ENCODE results near the gene PTBP3.
A peak's percentile ranks its signal among the peaks of the same experiment; 100 is the strongest.
"Not testable (repeated sequence)": the region's sequence is repeated elsewhere in the genome, so short reads cannot be mapped to it uniquely, and the experiment has no call there.

The PTBP3 gene

DNA sequence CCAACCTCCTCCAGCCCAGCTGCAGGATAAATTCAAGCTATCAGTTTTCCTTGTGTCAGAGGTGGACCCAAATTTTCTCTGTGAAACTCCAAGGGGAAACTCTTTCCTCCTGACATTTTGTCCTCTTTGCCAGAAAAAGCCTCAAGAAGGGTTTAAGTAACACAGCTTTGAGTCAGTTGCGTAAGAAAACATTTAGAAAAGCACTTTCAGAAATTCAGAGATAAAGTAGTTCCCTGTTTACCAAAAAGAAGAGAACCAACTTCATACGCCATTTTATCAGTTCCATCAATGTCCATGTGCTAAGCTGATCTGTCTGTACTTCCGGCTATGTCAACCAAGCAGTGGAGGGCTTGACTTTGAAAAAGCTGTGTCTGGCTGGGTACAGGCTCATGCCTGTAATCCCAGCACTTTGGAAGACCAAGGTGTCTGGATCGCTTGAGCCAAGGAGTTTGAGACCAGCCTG is 138.4 kb downstream of the PTBP3 start:
- DNase-seq: no peak

- no peak for DNase-seq
Observed at GRCh38 chr9:112193572-112194288, 139.7 kb downstream of the PTBP3 start.

- DNase-seq: not testable (repeated sequence)
Observed at GRCh38 chr9:112190320-112190719, 143.1 kb downstream of the PTBP3 start.

GRCh38 chr9:112188884-112189283 is 144.5 kb downstream of the PTBP3 start:
- DNase-seq: no peak

DNA sequence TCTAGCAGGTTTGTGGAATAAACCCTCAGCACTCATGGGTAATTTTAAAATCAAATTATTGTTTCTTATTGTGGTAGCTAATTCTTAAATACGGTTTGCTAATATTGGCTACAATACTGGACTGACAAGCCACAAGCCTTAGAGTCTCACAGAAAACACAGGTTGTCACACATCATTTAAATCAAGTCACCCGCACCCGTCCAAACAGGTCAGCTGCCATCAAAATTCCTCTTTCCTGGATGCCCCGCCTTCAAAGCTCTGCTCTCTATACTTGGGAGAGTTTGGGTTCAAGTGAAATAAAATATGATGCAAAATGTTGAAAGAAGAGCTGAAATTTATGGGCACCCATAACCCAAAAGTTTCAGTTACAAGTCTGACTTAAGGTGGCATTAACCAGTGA is 146.0 kb downstream of the PTBP3 start:
- DNase-seq: no peak

DNA sequence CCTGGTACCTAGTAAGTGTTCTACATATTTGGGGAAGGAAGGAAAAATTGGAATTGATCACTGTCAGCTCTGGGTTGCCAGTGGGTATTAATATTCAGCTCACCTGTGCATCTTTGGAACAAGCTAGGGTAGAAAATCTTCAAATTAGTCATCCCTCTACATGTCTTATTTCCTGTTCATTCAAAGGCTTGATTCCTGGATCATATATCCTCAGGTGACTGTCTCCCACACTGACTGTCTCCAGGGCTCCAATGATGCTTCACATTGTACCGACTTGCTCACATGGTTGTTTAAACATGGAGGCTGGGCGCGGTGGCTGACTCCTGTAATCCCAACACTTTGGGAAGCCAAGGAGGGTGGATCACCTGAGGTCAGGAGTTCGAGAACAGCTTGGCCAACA is 146.7 kb downstream of the PTBP3 start:
- no peak for DNase-seq

- no peak for DNase-seq
Observed at GRCh38 chr9:112184946-112185345, 148.5 kb downstream of the PTBP3 start.

- no peak for DNase-seq
Observed at GRCh38 chr9:112184221-112184620, 149.2 kb downstream of the PTBP3 start.

GRCh38 chr9:112180387-112180881 is 153.0 kb downstream of the PTBP3 start:
- DNase-seq: peak in 3 of 5 donors; percentile 23 to 71 (median 45)

- DNase-seq: no peak
Observed at GRCh38 chr9:112179816-112180215, 153.6 kb downstream of the PTBP3 start.

DNA sequence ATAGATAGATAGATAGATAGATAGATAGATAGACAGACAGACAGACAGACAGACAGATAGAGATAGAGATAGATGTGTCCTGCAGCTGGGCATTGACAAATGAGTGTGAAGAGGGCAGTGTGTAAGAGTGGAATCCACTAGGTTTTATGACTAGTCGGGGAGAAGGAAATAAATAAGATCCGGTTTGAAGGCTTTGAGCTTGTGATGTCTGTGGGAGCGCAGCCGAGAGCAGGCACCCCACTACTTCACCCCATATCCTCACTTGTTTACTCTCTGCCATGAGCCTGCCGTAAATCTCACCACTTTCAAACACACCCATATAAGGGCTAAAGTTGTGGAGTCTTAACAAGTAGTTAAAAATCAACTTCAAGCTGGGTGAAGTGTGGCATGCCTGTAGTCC is 156.9 kb downstream of the PTBP3 start:
- DNase-seq: peak in 2 of 5 donors; percentile 22 to 71

DNA sequence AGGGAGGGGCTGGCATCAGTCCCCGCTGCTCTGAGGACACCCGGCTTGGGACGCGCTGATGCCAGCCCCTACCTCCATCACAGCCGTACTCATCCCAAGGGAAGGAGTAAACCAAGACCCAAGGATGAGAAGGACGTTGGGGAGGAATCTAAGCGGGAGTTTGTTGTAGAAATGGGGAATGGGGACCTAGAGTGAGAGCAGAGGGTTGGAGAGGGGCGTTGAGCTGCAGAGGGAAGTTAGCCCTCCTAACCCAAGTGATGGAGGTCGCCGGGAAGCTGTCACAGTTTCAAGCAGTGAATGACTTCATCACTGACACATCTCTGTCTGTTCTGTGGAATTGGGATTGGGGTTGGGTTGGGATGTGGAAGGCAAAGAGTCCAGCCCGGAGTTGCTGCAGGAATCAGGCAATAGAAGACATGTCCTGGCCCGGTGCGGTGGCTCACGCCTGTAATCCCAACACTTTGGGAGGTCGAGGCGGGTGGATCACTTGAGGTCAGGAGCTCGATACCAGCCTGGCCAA is 157.6 kb downstream of the PTBP3 start:
- DNase-seq: no peak

DNA sequence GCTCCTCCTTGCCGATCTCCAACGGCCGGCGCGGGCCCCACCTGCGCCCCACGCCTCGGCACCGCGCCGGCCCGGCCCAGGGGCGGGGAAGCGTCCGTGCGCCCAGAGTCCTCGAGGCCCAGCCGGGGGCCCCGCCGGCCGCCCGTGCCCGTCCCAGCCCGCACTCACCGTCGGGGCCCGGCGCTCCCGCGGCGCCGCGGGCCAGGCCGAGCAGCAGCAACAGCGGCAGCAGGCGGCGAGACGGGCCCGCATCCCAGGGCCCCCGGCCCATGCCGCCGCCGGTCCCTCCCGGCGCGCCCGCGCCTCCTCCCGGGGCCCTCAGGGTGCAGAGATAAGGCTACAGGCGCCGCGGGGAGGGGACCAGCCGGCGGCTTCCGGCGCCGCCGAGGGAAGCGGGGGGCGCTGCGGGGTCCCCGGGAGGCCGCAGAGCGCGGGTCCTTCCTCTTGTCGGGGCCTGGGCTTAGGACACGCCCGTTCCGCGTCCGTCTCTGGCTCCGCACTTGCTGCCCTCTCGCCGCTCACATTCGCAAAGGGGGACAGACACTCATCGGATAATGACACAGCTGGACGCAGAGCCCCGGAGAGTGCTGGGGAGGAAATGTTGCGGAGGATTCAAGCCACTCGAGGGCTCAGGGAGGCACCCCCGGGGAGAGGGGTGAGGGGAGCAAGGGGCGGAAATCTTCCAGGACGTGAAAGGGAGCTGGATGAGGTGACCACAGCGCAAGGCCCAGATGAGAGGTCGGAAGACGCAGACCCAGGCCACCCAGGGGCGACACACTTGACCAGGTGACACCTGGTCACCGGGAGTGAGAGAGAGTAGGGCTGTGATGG is 158.2 kb downstream of the PTBP3 start, which contains the start of gene SUSD1:
TSS of gene SUSD1 (minus strand) at position 333 of the 831 bp plus-strand sequence. CDS start at position 271, 62 bp downstream.
- DNase-seq: peak in 4 of 5 donors; percentile 15 to 48 (median 26)

DNA sequence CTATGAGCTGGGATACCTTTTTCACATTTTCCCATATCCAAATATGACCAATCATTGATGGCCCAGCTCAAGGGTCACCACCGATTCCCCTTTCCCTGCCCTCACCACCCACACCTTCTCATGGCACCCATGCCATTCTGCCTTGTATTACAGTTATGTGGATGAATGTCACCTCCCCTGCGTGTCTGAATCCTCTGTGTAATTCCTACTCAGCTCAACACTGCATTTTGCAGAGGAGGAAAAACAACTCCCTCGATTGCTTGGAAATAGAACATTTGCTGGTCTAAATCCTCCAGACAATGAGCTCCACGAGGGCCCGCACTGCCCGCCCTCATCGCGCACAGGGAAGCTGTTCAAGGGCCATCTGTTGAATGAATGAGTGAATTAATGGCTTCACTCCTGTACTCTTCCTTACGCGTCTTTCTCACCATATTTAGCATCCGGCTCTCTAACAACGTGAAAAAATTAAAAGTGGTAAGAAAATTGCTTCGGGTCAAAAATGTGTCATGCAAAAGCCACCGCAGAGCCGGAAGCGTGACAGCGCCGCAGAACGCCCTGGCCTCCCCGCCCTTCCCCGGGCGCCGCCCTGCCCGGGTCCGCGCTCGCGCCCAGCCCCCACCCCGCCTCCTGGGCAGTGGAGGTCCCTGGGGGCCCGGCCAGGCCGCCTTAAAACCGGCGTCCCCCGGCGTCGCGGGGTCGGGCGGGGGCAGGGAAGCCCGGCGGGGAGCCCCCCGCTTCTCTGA is 159.0 kb downstream of the PTBP3 start:
- DNase-seq: peak; percentile 44 to 90 (median 61)

DNA sequence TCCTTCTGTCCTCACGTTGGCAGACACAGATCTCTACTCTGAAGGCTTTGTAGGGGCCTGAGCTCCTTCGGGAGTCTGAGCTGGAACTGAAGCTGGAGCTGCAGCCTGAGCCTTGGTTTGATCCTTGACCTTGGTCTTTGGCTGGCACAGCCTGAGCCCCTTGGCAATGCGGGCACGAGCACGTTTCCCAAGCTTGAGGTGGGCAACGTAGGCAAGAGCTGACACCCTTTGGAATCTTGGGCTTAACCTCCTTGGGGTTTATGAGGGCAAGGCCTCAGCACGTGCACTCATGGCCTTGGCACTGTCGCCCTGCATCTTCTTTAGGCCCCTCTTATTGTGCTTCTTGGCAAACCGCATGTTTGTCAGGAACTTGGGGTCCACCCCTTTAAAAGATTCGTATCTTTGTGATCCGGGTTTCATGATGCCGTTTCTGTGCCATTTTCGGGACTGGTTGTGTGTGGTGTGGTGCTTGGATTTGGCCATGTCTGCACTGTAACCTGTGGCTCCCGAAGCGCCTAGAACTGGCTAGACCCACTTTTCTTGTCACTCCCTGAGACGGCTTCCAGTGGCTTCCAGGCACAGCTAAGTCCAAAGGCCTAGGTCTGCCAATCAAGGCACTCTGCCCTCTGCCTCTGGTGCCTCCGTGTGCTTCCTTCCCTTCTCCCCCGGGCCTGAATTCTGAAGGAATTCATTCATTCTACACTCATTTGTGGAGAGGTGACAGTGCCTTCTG is 159.8 kb downstream of the PTBP3 start:
- no peak for DNase-seq

- DNase-seq: no peak
Observed at GRCh38 chr9:112170968-112171367, 162.5 kb downstream of the PTBP3 start.

- DNase-seq: no peak
Observed at GRCh38 chr9:112170235-112170634, 163.2 kb downstream of the PTBP3 start.

GRCh38 chr9:112169368-112169767 is 164.1 kb downstream of the PTBP3 start:
- DNase-seq: no peak

DNA sequence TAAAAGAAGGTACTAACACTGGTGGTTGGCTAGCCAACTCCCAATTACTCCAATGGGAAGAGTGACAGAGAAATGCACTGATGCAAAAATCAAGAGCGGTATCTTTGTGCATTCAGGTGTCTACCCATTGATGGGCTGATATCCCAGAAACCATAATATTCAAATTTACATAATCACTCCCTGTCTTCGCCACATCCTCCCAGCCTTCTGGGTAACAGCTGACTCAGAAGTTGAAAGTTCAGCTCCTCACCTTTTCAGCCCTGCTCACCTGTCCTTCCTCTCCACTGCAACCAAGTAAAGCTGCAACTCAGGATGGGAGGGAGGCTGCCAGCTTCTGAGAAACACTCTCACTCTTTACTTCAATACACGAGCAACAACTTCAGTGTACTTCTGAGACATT is 165.2 kb downstream of the PTBP3 start:
- DNase-seq: peak in 1 of 5 donors; percentile 28

All from T-helper 1 cell (primary cell).